ENCODE data around the gene SORBS1. TPM values are rescaled to one million over a fixed set of nuclear protein-coding genes. Genes with fewer than 3 reads are reported as not detected.

SORBS1 gene
- total RNA-seq, 1 experiment from 2014 or later, result 4.1 TPM

- Histone ChIP-seq H4K20me1 (ENCODE audit: low read length) (peaks cover 21% of the 10 kb centered on the region; the same call in 1 of the 2 replicates), H3F3A (ENCODE audit: low read length, unreplicated experiment) (no peaks in the 10 kb centered on the region), H3K4me1 (ENCODE audit: insufficient read depth, low read length) (peaks cover 26% of the 10 kb centered on the region), H3K9me3 (ENCODE audit: low read length) (no peaks in the 10 kb centered on the region), H3K9me2 (replicated peaks; ENCODE audit: low read length) (no peaks in the 10 kb centered on the region), H3K9ac (ENCODE audit: low read length) (peak within 1 kb of the TSS; percentile 91), H3K4me3 (ENCODE audit: low read length) (peak within 1 kb of the TSS; percentile 95), H3K27me3 (ENCODE audit: low read length) (no peaks in the 10 kb centered on the region), H3K79me2 (ENCODE audit: low read length) (peaks cover 50% of the 10 kb centered on the region), H3K36me3 (ENCODE audit: low read depth, low read length) (no peaks in the 10 kb centered on the region), H3K27ac (ENCODE audit: low read length) (peak within 1 kb of the TSS; percentile 47), H2AFZ (ENCODE audit: low read length) (peak within 1 kb of the TSS; percentile 95), H3K4me2 (ENCODE audit: low read length) (peak within 1 kb of the TSS; percentile 98)
- peak; percentile 28; the same call in 1 of the 2 replicates for TF ChIP-seq CTCF (conservative IDR thresholded peaks at IDR 0.05; ENCODE audit: low read depth, low read length)
- no peak for TF ChIP-seq EZH2phosphoT487 (IDR thresholded peaks at IDR 0.05; ENCODE audit: borderline replicate concordance, low read length)
- ATAC-seq (peak; percentile 75), DNase-seq (peak; percentile 68)
- POLR2A ChIA-PET (ENCODE audit: unreplicated experiment), result no interaction called here
- BruUV-seq (replicated peaks), result no TSS peak
- intact Hi-C loops (cut with micrococcal nuclease), result no loop called here
- CTCF ChIA-PET, result no interaction called here
These were observed 270.5 kb downstream of the SORBS1 start, which contains the start of gene PDLIM1 for GRCh38 chr10:95290461-95291364. TSS of gene PDLIM1 (minus strand) at chr10:95291003. CDS start at chr10:95290915, 88 bp downstream.

GRCh38 chr10:95289921-95290421 lies 271.2 kb downstream of the SORBS1 start:
- DNase-seq (no peak), ATAC-seq (no peak)
- Histone ChIP-seq H2AFZ (ENCODE audit: low read length) (peak overlapping the region; percentile 81; the same call in 1 of the 2 replicates), H3K9me2 (replicated peaks; ENCODE audit: low read length) (no peaks in the 10 kb centered on the region), H3K4me3 (ENCODE audit: low read length) (peak overlapping the region; percentile 95), H4K20me1 (ENCODE audit: low read length) (peaks cover 21% of the 10 kb centered on the region; the same call in 1 of the 2 replicates), H3K27me3 (ENCODE audit: low read length) (no peaks in the 10 kb centered on the region), H3K4me2 (ENCODE audit: low read length) (peak overlapping the region; percentile 98), H3K79me2 (ENCODE audit: low read length) (peaks cover 58% of the 10 kb centered on the region), H3K27ac (ENCODE audit: low read length) (peak overlapping the region; percentile 29; the same call in 1 of the 2 replicates), H3K9me3 (ENCODE audit: low read length) (no peaks in the 10 kb centered on the region), H3K4me1 (ENCODE audit: insufficient read depth, low read length) (peaks cover 26% of the 10 kb centered on the region), H3K36me3 (ENCODE audit: low read depth, low read length) (no peaks in the 10 kb centered on the region), H3K9ac (ENCODE audit: low read length) (peak overlapping the region; percentile 91), H3F3A (ENCODE audit: low read length, unreplicated experiment) (no peaks in the 10 kb centered on the region)
- POLR2A ChIA-PET (ENCODE audit: unreplicated experiment), result no interaction called here
- BruUV-seq (replicated peaks), result TSS peak; percentile 83
- CTCF ChIA-PET, result no interaction called here
- intact Hi-C loops (cut with micrococcal nuclease), result loop anchor here (2.0 to 5.0 kb wide), 5 partner anchors 17 to 73 kb away; no protein-coding TSS in a partner anchor
- TF ChIP-seq EZH2 (IDR thresholded peaks at IDR 0.05; ENCODE audit: low read length, unreplicated experiment), result no peak
- no peak for TF ChIP-seq EZH2phosphoT487 (IDR thresholded peaks at IDR 0.05; ENCODE audit: borderline replicate concordance, low read length)
- TF ChIP-seq CTCF (conservative IDR thresholded peaks at IDR 0.05; ENCODE audit: low read depth, low read length), result no peak; the same call in 1 of the 2 replicates
